Panc1 (cell line): ENCODE measurements around the gene RSPH3. TPM values are rescaled to one million over a fixed set of nuclear protein-coding genes. Genes with fewer than 3 reads are reported as not detected.

ENCODE experiments used
- ATAC-seq: fragments of 200-7000 bp; cut with Tn5 transposase; 2 replicates; pipeline ENCODE4 v1.9.1; 2020; ENCODE audit warnings: mild to moderate bottlenecking, moderate library complexity
- BruUV-seq: library from RNA; stranded (reverse); fragments of 400-500 nt; replicated peaks from 2 replicates; lab custom pipeline; 2021; lab: Mats Ljungman, UMichigan
- CTCF ChIA-PET: fragments of 300-600 bp; sonication (Branson Sonifier 250); formaldehyde crosslinking; loops from one replicate; lab custom pipeline; 2022; ENCODE audit warnings: antibody characterized with exemption; lab: Charles Lee
- POLR2A ChIA-PET: fragments of 300-600 bp; sonication (Branson Sonifier 250); formaldehyde crosslinking; loops from one replicate; lab custom pipeline; 2022; ENCODE audit warnings: antibody characterized with exemption; lab: Charles Lee
- DNase-seq: peaks from one replicate; pipeline ENCODE4 v3.0.0-alpha.2; 2010; ENCODE audit warnings: low read depth, low spot score
- H3K27ac ChIP-seq: 2 replicates; pipeline ENCODE4 v1.5.1; 2011; ENCODE audit warnings: mild to moderate bottlenecking, low read length, inconsistent platforms
- H3K27me3 ChIP-seq: fragments of 200-500 bp; sonication (Bioruptor generic); 2 replicates; pipeline ENCODE4 v1.6.0; 2014; ENCODE audit warnings: low read length, inconsistent platforms; ENCODE audit not compliant: control insufficient read depth, insufficient read depth
- H3K36me3 ChIP-seq: fragments of 200-500 bp; sonication (Bioruptor generic); 2 replicates; pipeline ENCODE4 v1.5.1; 2014; ENCODE audit warnings: inconsistent platforms, mild to moderate bottlenecking, low read length, moderate library complexity; ENCODE audit not compliant: control insufficient read depth, insufficient read depth
- H3K4me1 ChIP-seq: 2 replicates; pipeline ENCODE4 v1.5.1; 2011; ENCODE audit warnings: inconsistent platforms, mild to moderate bottlenecking, low read length, moderate library complexity; ENCODE audit not compliant: control insufficient read depth, insufficient read depth
- H3K4me3 ChIP-seq, 2 experiments: 2 replicates each; pipeline ENCODE4 v1.5.1; 2011 to 2012; ENCODE audit warnings: low read depth in 2 of 2, low read length in 2 of 2, mild to moderate bottlenecking in 2 of 2, inconsistent platforms in 1 of 2, moderate library complexity in 1 of 2
- H3K9me3 ChIP-seq: fragments of 200-500 bp; sonication (Bioruptor generic); 2 replicates; pipeline ENCODE4 v1.5.1; 2014; ENCODE audit warnings: low read depth, mild to moderate bottlenecking, inconsistent platforms, low read length, moderate library complexity; ENCODE audit not compliant: control insufficient read depth, insufficient read depth
- CTCF ChIP-seq: fragments of 450-650 bp; IDR thresholded peaks from 2 replicates; pipeline ENCODE4 v1.5.1; 2017; ENCODE audit warnings: mild to moderate bottlenecking
- POLR2AphosphoS5 ChIP-seq: IDR thresholded peaks from 2 replicates; pipeline ENCODE4 v1.6.1; 2012; ENCODE audit warnings: mild to moderate bottlenecking, low read depth, low read length, moderate library complexity
- REST ChIP-seq, 2 experiments: IDR thresholded peaks; 2 replicates each; pipeline ENCODE4 v1.6.1; 2011 to 2012; ENCODE audit warnings: low read depth in 2 of 2, control low read depth in 1 of 2, low read length in 1 of 2, mild to moderate bottlenecking in 1 of 2, moderate library complexity in 1 of 2; ENCODE audit not compliant: insufficient read depth in 1 of 2
- SIN3A ChIP-seq: IDR thresholded peaks from 2 replicates; pipeline ENCODE4 v1.6.1; 2012; ENCODE audit warnings: low read depth, mild to moderate bottlenecking, low read length, moderate library complexity, borderline replicate concordance; ENCODE audit not compliant: insufficient read depth
- TCF7L2 ChIP-seq: IDR thresholded peaks from 2 replicates; pipeline ENCODE4 v1.6.1; 2011; ENCODE audit warnings: mild to moderate bottlenecking, low read depth, low read length, inconsistent platforms
- in situ Hi-C: cut with HindIII; loops from 2 replicates; pipeline ENCODE4 v1.10.0; 2016; ENCODE audit warnings: low sequenced_read_pairs, low pct_unique_long_range_greater_than_20kb
- intact Hi-C: fragments of 100-400 bp; cut with micrococcal nuclease; formaldehyde crosslinking; loops from one replicate; pipeline ENCODE4 v1.10.0; 2022; ENCODE audit not compliant: unreplicated experiment
- total RNA-seq: library from RNA; stranded (reverse); gene quantifications from one replicate; pipeline ENCODE4 v1.2.1, GENCODE V29; 2021; ENCODE audit not compliant: unreplicated experiment

The RSPH3 gene
- total RNA-seq, 1 experiment from 2014 or later = 8.1 TPM

GRCh38 chr6:159042826-159043181 lies 42.8 kb upstream of the RSPH3 start:
- Histone ChIP-seq H3K36me3 (no peaks in the 10 kb centered on the region), H3K4me3 (no peak overlapping the region), H3K27ac (no peak overlapping the region), H3K4me1 (no peaks in the 10 kb centered on the region), H3K9me3 (no peaks in the 10 kb centered on the region), H3K27me3 (peaks cover 24% of the 10 kb centered on the region)
- POLR2A ChIA-PET = interaction anchor here (0.6 kb wide), 1 partner anchor 59 kb away, joined by 3 read pairs; no protein-coding TSS in a partner anchor
- DNase-seq (no peak), ATAC-seq (no peak)
- CTCF ChIA-PET = interaction anchor here (0.7 to 1.1 kb wide), 5 partner anchors 10 to 92 kb away, joined by 3 to 5 read pairs (median 4); no protein-coding TSS in a partner anchor
- intact Hi-C loops = loop anchor here (2.0 to 10.0 kb wide), 2 partner anchors 62 to 92 kb away; no protein-coding TSS in a partner anchor
- in situ Hi-C loops = no loop called here
- no peak for TF ChIP-seq TCF7L2
- no peak for TF ChIP-seq SIN3A
- TF ChIP-seq CTCF = no peak; the same call in 1 of the 2 replicates
- no peak for TF ChIP-seq POLR2AphosphoS5
- TF ChIP-seq REST (IDR thresholded peaks at IDR 0.05; ENCODE audit: insufficient read depth in 1 of 2, low read depth in 2 of 2, low read length in 1 of 2) = no peak
- BruUV-seq = no TSS peak

GRCh38 chr6:159042003-159042825 lies 42.2 kb upstream of the RSPH3 start:
- DNase-seq (peak; percentile 54), ATAC-seq (peak; percentile 93)
- no TSS peak for BruUV-seq
- Histone ChIP-seq H3K4me3 (no peak overlapping the region), H3K4me1 (no peaks in the 10 kb centered on the region), H3K36me3 (no peaks in the 10 kb centered on the region), H3K27me3 (peaks cover 24% of the 10 kb centered on the region), H3K27ac (no peak overlapping the region), H3K9me3 (no peaks in the 10 kb centered on the region)
- intact Hi-C loops = loop anchor here (2.0 to 10.0 kb wide), 2 partner anchors 63 to 93 kb away; no protein-coding TSS in a partner anchor
- CTCF ChIA-PET = interaction anchor here (0.7 to 1.1 kb wide), 6 partner anchors 10 to 147 kb away, joined by 3 to 5 read pairs (median 4); no protein-coding TSS in a partner anchor
- TF ChIP-seq TCF7L2 = no peak
- TF ChIP-seq CTCF = peak; percentile 97
- in situ Hi-C loops = no loop called here
- POLR2A ChIA-PET = interaction anchor here (0.6 kb wide), 1 partner anchor 59 kb away, joined by 3 read pairs; no protein-coding TSS in a partner anchor
